HepG2 (cell line): Measurements from ENCODE around the gene PEX12.
A peak's percentile ranks its signal among the peaks of the same experiment; 100 is the strongest.

Experiments
- FOXA1 ChIP-seq, 2 experiments: fragments of 450-650 bp in 1 of 2; sonication (generic) in 1 of 2; formaldehyde crosslinking in 1 of 2; IDR thresholded peaks; 2 replicates each; pipeline versions ENCODE4 v1.4.0 to v1.6.1; 2016 to 2020; ENCODE audit warnings: missing genetic modification reagents in 1 of 2
- TARDBP ChIP-seq: sonication (generic); formaldehyde crosslinking; IDR thresholded peaks from 2 replicates; pipeline ENCODE4 v1.8.0; 2022; ENCODE audit warnings: mild to moderate bottlenecking, missing genetic modification reagents
- ZNF335 ChIP-seq: sonication (generic); formaldehyde crosslinking; IDR thresholded peaks from 2 replicates; pipeline ENCODE4 v1.4.0; 2020; ENCODE audit warnings: missing genetic modification reagents
- ZNF839 ChIP-seq: sonication (generic); formaldehyde crosslinking; IDR thresholded peaks from 2 replicates; pipeline ENCODE4 v1.4.0; 2020; ENCODE audit warnings: missing genetic modification reagents, mild to moderate bottlenecking, borderline replicate concordance
- TF ChIP-seq, protein P1 (sequence below): sonication (generic); formaldehyde crosslinking; IDR thresholded peaks from 2 replicates; pipeline ENCODE4 v1.5.0; 2020; ENCODE audit warnings: mild to moderate bottlenecking, missing genetic modification reagents, moderate library complexity

DNA sequence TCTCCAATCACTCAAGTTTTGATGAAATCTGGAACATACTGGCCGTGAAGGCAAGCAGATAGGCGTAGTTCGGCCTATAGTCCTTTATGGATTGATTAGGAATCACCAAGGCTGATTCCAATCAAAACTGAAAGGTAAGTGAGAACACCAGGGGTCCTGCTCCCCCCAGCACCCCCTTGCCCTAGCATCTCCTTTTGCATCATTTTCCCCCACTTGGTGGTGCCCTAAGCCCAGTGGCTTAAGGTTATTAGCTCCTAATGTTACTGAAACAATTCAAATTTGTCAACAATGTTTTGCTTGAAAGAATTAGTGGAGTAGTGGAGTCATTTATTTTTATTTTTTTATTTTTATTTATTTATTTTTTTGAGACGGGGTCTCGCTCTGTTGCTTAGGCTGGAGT, 22.7 kb downstream of the PEX12 start:
- TF ChIP-seq ZNF335 (no peak), FOXA1 (IDR thresholded peaks at IDR 0.05) (no peak), FOXA1 (CRISPR knock-in tag; IDR thresholded peaks at IDR 0.05) (no peak), TARDBP (CRISPR knock-in tag) (no peak), ZNF839 (CRISPR knock-in tag) (no peak)
- TF ChIP-seq, protein P1, sequence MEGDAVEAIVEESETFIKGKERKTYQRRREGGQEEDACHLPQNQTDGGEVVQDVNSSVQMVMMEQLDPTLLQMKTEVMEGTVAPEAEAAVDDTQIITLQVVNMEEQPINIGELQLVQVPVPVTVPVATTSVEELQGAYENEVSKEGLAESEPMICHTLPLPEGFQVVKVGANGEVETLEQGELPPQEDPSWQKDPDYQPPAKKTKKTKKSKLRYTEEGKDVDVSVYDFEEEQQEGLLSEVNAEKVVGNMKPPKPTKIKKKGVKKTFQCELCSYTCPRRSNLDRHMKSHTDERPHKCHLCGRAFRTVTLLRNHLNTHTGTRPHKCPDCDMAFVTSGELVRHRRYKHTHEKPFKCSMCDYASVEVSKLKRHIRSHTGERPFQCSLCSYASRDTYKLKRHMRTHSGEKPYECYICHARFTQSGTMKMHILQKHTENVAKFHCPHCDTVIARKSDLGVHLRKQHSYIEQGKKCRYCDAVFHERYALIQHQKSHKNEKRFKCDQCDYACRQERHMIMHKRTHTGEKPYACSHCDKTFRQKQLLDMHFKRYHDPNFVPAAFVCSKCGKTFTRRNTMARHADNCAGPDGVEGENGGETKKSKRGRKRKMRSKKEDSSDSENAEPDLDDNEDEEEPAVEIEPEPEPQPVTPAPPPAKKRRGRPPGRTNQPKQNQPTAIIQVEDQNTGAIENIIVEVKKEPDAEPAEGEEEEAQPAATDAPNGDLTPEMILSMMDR (CRISPR knock-in tag) = peak; percentile 46
